ENCODE data around the gene TMPRSS11B.
A peak's percentile ranks its signal among the peaks of the same experiment; 100 is the strongest.

The TMPRSS11B gene

DNA sequence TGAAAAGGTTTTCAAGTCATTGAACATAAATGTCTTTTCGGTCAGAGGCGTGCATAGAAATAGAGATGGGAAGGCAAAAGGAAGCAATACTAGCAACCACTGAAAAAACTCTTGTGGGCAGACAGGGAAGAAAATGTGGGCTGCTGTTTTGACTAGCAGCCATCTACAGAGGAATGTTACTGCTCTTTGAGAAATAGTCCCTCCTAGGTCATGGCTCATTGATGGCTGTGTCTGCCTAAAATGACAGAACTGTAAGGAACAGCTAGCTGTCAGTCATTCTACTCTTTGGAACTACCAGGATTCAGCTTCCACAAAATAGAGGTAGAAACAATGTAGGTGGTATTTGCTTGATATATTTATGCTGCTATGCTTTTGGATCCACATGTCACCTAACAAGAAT, 26.9 kb upstream of the TMPRSS11B start:
- Histone ChIP-seq H3K4me1 (no peaks in the 10 kb centered on the region), H3K4me2 (ENCODE audit: low read length) (no peak overlapping the region), H3K27ac (no peak overlapping the region), H3K9ac (no peak overlapping the region), H3K36me3 (ENCODE audit: control insufficient read depth, insufficient read depth, low read length) (no peaks in the 10 kb centered on the region), H3K79me2 (no peaks in the 10 kb centered on the region), H3K9me3 (ENCODE audit: control insufficient read depth, low read length) (no peaks in the 10 kb centered on the region), H3K4me3 (ENCODE audit: low read depth, low read length) (no peak overlapping the region), H2AFZ (no peak overlapping the region), H3K27me3 (ENCODE audit: control insufficient read depth, insufficient read depth, low read length) (no peaks in the 10 kb centered on the region)
- TF ChIP-seq, protein P1, sequence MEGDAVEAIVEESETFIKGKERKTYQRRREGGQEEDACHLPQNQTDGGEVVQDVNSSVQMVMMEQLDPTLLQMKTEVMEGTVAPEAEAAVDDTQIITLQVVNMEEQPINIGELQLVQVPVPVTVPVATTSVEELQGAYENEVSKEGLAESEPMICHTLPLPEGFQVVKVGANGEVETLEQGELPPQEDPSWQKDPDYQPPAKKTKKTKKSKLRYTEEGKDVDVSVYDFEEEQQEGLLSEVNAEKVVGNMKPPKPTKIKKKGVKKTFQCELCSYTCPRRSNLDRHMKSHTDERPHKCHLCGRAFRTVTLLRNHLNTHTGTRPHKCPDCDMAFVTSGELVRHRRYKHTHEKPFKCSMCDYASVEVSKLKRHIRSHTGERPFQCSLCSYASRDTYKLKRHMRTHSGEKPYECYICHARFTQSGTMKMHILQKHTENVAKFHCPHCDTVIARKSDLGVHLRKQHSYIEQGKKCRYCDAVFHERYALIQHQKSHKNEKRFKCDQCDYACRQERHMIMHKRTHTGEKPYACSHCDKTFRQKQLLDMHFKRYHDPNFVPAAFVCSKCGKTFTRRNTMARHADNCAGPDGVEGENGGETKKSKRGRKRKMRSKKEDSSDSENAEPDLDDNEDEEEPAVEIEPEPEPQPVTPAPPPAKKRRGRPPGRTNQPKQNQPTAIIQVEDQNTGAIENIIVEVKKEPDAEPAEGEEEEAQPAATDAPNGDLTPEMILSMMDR (IDR thresholded peaks at IDR 0.05), result no peak

DNA sequence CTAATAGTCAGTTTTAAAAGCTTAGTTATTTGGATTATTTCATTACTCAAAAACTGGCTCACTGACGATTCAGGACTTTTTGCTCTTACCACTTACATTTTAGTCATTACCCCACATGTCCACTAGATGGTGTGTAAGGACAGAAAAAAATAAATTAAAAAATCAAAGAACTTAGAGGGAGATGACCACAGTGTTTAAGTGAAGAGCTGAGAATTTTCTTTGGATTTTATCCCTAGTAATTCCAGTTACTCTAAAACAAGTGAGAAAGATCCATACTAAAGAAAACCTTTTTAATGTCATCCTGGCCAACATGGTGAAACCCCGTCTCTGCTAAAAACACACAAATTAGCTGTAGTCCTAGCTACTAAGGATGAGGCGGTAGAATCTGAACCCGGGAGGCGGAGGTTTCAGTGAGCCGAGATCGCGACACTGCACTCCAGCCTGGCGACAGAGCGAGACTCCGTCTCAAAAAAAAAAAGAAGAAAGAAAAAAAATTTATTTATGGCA, 26.4 kb upstream of the TMPRSS11B start:
- Histone ChIP-seq H3K36me3 (ENCODE audit: control insufficient read depth, insufficient read depth, low read length) (no peaks in the 10 kb centered on the region), H2AFZ (no peak overlapping the region), H3K79me2 (no peaks in the 10 kb centered on the region), H3K4me1 (no peaks in the 10 kb centered on the region), H3K9ac (no peak overlapping the region), H3K9me3 (ENCODE audit: control insufficient read depth, low read length) (no peaks in the 10 kb centered on the region), H3K4me2 (ENCODE audit: low read length) (no peak overlapping the region), H3K4me3 (ENCODE audit: low read depth, low read length) (no peak overlapping the region), H3K27me3 (ENCODE audit: control insufficient read depth, insufficient read depth, low read length) (no peaks in the 10 kb centered on the region), H3K27ac (no peak overlapping the region)
- TF ChIP-seq, protein P1 (IDR thresholded peaks at IDR 0.05), result peak; percentile 57

DNA sequence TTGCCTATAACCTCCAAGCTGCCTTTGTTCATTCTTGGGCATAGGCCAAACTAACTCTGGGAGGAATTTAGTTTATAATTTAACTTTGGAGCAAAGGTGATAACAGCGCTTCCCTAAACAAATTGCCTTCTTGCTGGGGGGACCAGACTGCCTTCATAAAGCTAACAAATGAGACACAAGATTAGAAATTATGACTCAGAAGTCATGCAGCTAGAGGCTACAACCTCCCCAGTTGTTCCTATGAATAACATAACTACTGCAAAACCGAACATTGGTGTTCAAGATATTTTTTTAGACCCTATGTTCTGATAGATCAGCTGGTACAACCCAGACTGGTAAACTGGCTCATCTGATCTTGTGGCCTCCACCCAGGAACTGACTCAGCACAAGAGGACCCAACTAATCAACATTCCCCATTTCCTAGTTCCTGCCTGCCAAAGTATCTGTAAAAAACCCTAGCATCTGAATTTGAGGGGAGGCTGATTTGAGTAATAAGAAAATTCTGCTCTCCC, 22.0 kb upstream of the TMPRSS11B start:
- H3K9me3 ChIP-seq (ENCODE audit: control insufficient read depth, low read length), result no peaks in the 10 kb centered on the region
- TF ChIP-seq, protein P1 (IDR thresholded peaks at IDR 0.05), result no peak
- H3K9ac ChIP-seq, result no peak overlapping the region
- no peak overlapping the region for H3K4me2 ChIP-seq (ENCODE audit: low read length)
- H2AFZ ChIP-seq, result no peak overlapping the region
- H3K79me2 ChIP-seq, result no peaks in the 10 kb centered on the region
- no peaks in the 10 kb centered on the region for H3K36me3 ChIP-seq (ENCODE audit: control insufficient read depth, insufficient read depth, low read length)
- no peak overlapping the region for H3K27ac ChIP-seq
- no peak overlapping the region for H3K4me3 ChIP-seq (ENCODE audit: low read depth, low read length)
- H3K4me1 ChIP-seq, result no peaks in the 10 kb centered on the region
- no peaks in the 10 kb centered on the region for H3K27me3 ChIP-seq (ENCODE audit: control insufficient read depth, insufficient read depth, low read length)

DNA sequence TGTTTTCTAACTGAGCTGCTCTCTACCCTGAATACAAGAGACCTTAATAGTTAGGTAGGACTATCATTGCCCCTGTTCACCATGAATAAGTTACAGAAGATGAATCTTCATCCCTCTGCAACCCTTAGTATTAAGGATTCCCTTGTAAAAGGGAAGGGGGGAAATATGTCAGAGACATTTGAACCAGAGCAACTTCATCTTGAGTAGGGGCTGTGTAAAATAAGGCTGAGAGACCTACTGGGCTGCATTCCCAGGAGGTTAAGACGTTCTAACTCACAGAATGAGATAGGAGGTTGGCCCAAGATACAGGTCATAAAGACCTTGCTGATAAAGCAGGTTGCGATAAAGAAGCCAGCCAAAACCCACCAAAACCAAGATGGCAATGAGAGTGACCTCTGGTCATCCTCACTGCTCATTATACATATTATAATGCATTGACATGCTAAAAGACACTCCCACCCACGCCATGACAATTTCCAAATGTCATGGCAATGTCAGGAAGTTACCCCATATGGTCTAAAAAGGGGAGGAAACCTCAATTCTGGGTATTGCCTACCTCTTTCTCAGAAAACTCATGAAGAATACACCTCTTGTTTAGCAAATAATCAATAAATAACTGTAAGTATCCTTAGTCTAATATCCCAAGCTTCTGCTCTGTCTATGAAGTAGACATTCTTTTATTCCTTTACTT, 19.5 kb upstream of the TMPRSS11B start:
- TF ChIP-seq, protein P1 (IDR thresholded peaks at IDR 0.05), result no peak
- H3K27ac ChIP-seq, result no peak overlapping the region
- H3K9me3 ChIP-seq (ENCODE audit: control insufficient read depth, low read length), result no peaks in the 10 kb centered on the region
- H3K36me3 ChIP-seq (ENCODE audit: control insufficient read depth, insufficient read depth, low read length), result no peaks in the 10 kb centered on the region
- H3K79me2 ChIP-seq, result no peaks in the 10 kb centered on the region
- H3K4me3 ChIP-seq (ENCODE audit: low read depth, low read length), result no peak overlapping the region
- no peaks in the 10 kb centered on the region for H3K4me1 ChIP-seq
- no peak overlapping the region for H3K4me2 ChIP-seq (ENCODE audit: low read length)
- no peaks in the 10 kb centered on the region for H3K27me3 ChIP-seq (ENCODE audit: control insufficient read depth, insufficient read depth, low read length)
- H3K9ac ChIP-seq, result no peak overlapping the region
- H2AFZ ChIP-seq, result no peak overlapping the region

DNA sequence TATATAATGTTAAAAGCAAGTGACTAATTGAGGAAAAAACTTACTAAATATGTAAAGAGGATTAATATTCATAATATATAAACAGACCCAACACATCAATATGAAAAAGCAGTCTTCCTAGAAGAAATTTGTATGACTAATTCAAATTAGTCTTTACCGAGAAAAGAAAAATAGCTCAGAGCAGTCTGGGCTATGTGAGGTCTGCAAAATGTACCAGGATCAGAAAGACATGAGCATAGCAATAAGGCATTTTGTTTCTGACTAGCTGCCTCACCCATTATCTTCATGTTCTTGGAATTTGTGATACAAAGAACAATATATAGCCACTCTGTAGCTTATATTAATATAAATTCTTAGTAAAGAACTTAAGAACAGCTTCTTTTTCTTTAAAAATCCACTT, 13.7 kb upstream of the TMPRSS11B start:
- no peak overlapping the region for H3K4me3 ChIP-seq (ENCODE audit: low read depth, low read length)
- TF ChIP-seq, protein P1 (IDR thresholded peaks at IDR 0.05), result no peak
- H3K27me3 ChIP-seq (ENCODE audit: control insufficient read depth, insufficient read depth, low read length), result no peaks in the 10 kb centered on the region
- H2AFZ ChIP-seq, result no peak overlapping the region
- H3K9ac ChIP-seq, result no peak overlapping the region
- no peaks in the 10 kb centered on the region for H3K36me3 ChIP-seq (ENCODE audit: control insufficient read depth, insufficient read depth, low read length)
- no peaks in the 10 kb centered on the region for H3K4me1 ChIP-seq
- H3K27ac ChIP-seq, result no peak overlapping the region
- H3K79me2 ChIP-seq, result no peaks in the 10 kb centered on the region
- no peak overlapping the region for H3K4me2 ChIP-seq (ENCODE audit: low read length)
- no peaks in the 10 kb centered on the region for H3K9me3 ChIP-seq (ENCODE audit: control insufficient read depth, low read length)
